K562 (cell line): ENCODE measurements around the gene GOPC.

Experiments used
- BHLHE40 ChIP-seq: IDR thresholded peaks from 2 replicates; pipeline ENCODE4 v1.6.1; 2011; ENCODE audit warnings: low read length, improper control_type of control experiment
- MXI1 ChIP-seq: IDR thresholded peaks from 2 replicates; pipeline ENCODE4 v1.6.1; 2011; ENCODE audit warnings: low read depth, mild to moderate bottlenecking, improper control_type of control experiment, low read length
- TF ChIP-seq, protein P1 (sequence below): fragments of 450-650 bp; IDR thresholded peaks from 2 replicates; pipeline ENCODE4 v1.6.1; 2016; ENCODE audit warnings: missing biosample characterization, missing genetic modification characterization

DNA sequence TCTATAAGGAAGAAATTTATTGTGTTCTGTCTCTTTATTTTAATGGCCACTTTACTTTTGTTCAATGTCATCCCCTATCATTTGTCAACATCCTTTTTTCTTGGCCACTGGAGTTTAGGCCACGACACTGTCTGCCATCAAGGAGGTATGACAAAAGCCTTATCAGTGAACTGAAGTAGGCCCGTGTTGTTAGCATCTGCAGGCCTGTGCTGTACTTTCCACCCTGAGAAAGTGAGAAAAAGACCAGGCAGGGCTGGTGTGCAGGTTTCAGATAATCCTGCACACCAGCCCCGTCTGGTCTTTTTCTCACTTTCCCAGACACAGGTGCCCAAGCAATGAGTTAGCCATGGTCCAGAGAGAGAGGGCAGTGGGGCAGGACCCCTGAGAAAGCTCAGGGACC lies 57.6 kb downstream of the GOPC start:
- TF ChIP-seq BHLHE40 (no peak), MXI1 (no peak)
- TF ChIP-seq, protein P1, sequence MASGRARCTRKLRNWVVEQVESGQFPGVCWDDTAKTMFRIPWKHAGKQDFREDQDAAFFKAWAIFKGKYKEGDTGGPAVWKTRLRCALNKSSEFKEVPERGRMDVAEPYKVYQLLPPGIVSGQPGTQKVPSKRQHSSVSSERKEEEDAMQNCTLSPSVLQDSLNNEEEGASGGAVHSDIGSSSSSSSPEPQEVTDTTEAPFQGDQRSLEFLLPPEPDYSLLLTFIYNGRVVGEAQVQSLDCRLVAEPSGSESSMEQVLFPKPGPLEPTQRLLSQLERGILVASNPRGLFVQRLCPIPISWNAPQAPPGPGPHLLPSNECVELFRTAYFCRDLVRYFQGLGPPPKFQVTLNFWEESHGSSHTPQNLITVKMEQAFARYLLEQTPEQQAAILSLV (tag), result no peak
